ENCODE data around the gene PLEKHA7. TPM values are rescaled to one million over a fixed set of nuclear protein-coding genes. Genes with fewer than 3 reads are reported as not detected.
"Not testable (repeated sequence)": the region's sequence is repeated elsewhere in the genome, so short reads cannot be mapped to it uniquely, and the experiment has no call there.

PLEKHA7 gene
- total RNA-seq, 2 experiments from 2014 or later, result 0.13 TPM; not detected in 1

DNA sequence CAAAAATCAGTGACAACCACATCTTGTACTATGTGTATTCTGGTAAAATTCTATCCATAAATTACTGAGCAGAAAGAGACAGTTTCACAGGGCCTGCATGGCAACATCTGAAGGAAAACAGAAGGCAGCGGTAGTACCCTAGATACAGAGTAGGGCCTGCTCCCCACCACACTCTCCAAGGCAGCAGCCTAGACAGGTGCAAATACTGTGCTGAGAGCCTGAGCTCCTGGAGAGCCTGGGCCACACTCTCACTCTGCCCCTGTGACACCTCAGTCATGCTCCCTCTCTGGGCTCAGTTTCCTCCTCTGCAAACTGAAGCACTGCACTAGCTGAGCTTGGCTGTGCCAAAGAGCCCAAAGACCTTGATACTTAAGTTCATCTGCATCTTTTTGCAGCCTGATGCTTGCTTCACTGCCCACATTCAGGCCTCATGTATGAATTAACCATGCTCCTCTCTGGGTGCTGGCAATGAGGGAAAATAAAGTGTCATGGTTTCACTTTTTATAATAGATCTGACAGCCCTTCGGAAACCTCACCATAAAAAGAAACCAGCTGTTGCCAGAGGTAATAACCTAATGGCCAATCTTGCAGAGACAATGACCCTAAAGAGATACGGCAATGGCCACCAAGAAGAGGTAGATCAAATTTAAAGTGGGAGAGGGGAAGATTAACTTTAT is 104.7 kb downstream of the PLEKHA7 start:
- Histone ChIP-seq H3K36me3 (ENCODE audit: insufficient read depth, low read length) (no peaks in the 10 kb centered on the region), H3K79me2 (ENCODE audit: insufficient read depth, low read depth, low read length) (no peaks in the 10 kb centered on the region), H3K4me3 (ENCODE audit: low read depth, low read length, poor library complexity, severe bottlenecking) (no peak overlapping the region), H3K4me1 (ENCODE audit: insufficient read depth, low read length, poor library complexity, severe bottlenecking) (no peaks in the 10 kb centered on the region), H3K9me3 (ENCODE audit: low read length) (no peaks in the 10 kb centered on the region), H3K9me2 (ENCODE audit: insufficient read depth, low read length) (no peaks in the 10 kb centered on the region), H4K20me1 (ENCODE audit: insufficient read depth, low read length) (no peaks in the 10 kb centered on the region), H3K4me2 (ENCODE audit: low read length) (no peak overlapping the region), H2AFZ (ENCODE audit: low read length) (no peak overlapping the region), H3K27ac (ENCODE audit: low read depth, low read length, poor library complexity, severe bottlenecking) (no peak overlapping the region)
- ChIA-PET POLR2A (no interaction called here), CTCF (ENCODE audit: unreplicated experiment) (no interaction called here)
- intact Hi-C loops (cut with micrococcal nuclease; ENCODE audit: unreplicated experiment), result no loop called here
- TF ChIP-seq, protein P1, sequence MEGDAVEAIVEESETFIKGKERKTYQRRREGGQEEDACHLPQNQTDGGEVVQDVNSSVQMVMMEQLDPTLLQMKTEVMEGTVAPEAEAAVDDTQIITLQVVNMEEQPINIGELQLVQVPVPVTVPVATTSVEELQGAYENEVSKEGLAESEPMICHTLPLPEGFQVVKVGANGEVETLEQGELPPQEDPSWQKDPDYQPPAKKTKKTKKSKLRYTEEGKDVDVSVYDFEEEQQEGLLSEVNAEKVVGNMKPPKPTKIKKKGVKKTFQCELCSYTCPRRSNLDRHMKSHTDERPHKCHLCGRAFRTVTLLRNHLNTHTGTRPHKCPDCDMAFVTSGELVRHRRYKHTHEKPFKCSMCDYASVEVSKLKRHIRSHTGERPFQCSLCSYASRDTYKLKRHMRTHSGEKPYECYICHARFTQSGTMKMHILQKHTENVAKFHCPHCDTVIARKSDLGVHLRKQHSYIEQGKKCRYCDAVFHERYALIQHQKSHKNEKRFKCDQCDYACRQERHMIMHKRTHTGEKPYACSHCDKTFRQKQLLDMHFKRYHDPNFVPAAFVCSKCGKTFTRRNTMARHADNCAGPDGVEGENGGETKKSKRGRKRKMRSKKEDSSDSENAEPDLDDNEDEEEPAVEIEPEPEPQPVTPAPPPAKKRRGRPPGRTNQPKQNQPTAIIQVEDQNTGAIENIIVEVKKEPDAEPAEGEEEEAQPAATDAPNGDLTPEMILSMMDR (conservative IDR thresholded peaks at IDR 0.05; ENCODE audit: low read length), result no peak
- TF ChIP-seq EZH2phosphoT487 (IDR thresholded peaks at IDR 0.05; ENCODE audit: borderline replicate concordance, low read depth, low read length), result no peak
- BruUV-seq (replicated peaks), result no TSS peak
- DNase-seq (ENCODE audit: low spot score), result no peak

DNA sequence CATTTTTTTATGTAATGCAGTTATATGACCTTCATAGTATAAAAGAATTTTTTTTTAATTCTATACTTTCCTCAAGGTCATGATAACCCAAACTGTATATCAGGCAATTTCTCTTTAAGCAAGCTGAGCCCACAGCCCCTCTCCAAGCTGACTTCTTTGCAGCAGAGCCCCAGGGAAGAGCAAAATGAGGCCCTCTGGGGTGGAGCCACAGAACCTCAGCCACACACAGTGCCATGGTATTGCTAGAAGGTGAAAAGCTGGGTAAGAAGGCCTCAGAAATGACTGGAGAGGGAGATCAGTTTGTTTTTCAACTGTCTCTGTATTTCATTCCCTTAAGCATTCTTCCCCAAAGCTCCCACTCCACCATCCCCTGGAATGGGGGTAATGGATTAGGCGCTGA is 108.8 kb downstream of the PLEKHA7 start:
- ChIA-PET CTCF (ENCODE audit: unreplicated experiment) (no interaction called here), POLR2A (no interaction called here)
- Histone ChIP-seq H3K4me1 (ENCODE audit: insufficient read depth, low read length, poor library complexity, severe bottlenecking) (no peaks in the 10 kb centered on the region), H3K9me2 (ENCODE audit: insufficient read depth, low read length) (no peaks in the 10 kb centered on the region), H3K9me3 (ENCODE audit: low read length) (no peaks in the 10 kb centered on the region), H4K20me1 (ENCODE audit: insufficient read depth, low read length) (no peaks in the 10 kb centered on the region), H3K36me3 (ENCODE audit: insufficient read depth, low read length) (no peaks in the 10 kb centered on the region), H3K4me2 (ENCODE audit: low read length) (no peak overlapping the region), H3K4me3 (ENCODE audit: low read depth, low read length, poor library complexity, severe bottlenecking) (no peak overlapping the region), H2AFZ (ENCODE audit: low read length) (no peak overlapping the region), H3K79me2 (ENCODE audit: insufficient read depth, low read depth, low read length) (no peaks in the 10 kb centered on the region), H3K27ac (ENCODE audit: low read depth, low read length, poor library complexity, severe bottlenecking) (no peak overlapping the region)
- no TSS peak for BruUV-seq (replicated peaks)
- intact Hi-C loops (cut with micrococcal nuclease; ENCODE audit: unreplicated experiment), result no loop called here
- DNase-seq (ENCODE audit: low spot score), result no peak
- TF ChIP-seq, protein P1 (conservative IDR thresholded peaks at IDR 0.05; ENCODE audit: low read length), result no peak
- no peak for TF ChIP-seq EZH2phosphoT487 (IDR thresholded peaks at IDR 0.05; ENCODE audit: borderline replicate concordance, low read depth, low read length)

DNA sequence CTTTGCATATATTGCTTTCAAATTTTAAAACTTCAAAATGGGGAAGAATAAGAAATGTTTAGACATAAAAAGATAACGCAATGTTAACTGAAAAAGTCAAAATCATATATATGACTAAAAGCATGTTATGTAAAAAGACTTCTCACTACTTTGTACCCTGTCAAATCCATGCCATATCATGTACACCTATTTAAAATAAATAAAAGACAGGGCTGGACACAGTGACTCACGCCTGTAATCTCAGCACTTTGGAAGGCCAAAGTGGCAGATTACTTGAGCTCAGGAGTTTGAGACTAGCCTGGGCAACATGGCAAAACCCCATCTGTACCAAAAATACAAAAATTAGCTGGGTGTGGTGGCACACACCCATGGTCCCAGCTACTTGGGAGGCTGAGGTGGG is 109.5 kb downstream of the PLEKHA7 start:
- H3K36me3 ChIP-seq (ENCODE audit: insufficient read depth, low read length); CTCF ChIA-PET (ENCODE audit: unreplicated experiment); H3K4me1 ChIP-seq (ENCODE audit: insufficient read depth, low read length, poor library complexity, severe bottlenecking); DNase-seq (ENCODE audit: low spot score); H2AFZ ChIP-seq (ENCODE audit: low read length); H3K9me3 ChIP-seq (ENCODE audit: low read length); H4K20me1 ChIP-seq (ENCODE audit: insufficient read depth, low read length); H3K9me2 ChIP-seq (ENCODE audit: insufficient read depth, low read length); BruUV-seq (replicated peaks); intact Hi-C loops (cut with micrococcal nuclease; ENCODE audit: unreplicated experiment); POLR2A ChIA-PET; H3K4me3 ChIP-seq (ENCODE audit: low read depth, low read length, poor library complexity, severe bottlenecking); H3K27ac ChIP-seq (ENCODE audit: low read depth, low read length, poor library complexity, severe bottlenecking); H3K4me2 ChIP-seq (ENCODE audit: low read length); H3K79me2 ChIP-seq (ENCODE audit: insufficient read depth, low read depth, low read length): not testable (repeated sequence)
